Esophagus muscularis mucosa (tissue), 4 donors: Measurements from ENCODE around the gene FKBP5. TPM values are rescaled to one million over a fixed set of nuclear protein-coding genes. Genes with fewer than 3 reads are reported as not detected.
"Not testable (repeated sequence)": the region's sequence is repeated elsewhere in the genome, so short reads cannot be mapped to it uniquely, and the experiment has no call there.

ENCODE experiments used
- DNase-seq: peaks from one replicate; pipeline ENCODE4 v3.0.0-alpha.2; 2017; ENCODE audit errors: extremely low spot score
- H3K27ac ChIP-seq, 4 donors: fragments of 200-600 bp; sonication (generic); replicated peaks in 1 of 4; 1 replicate in 3 of 4; 2 replicates in 1 of 4; pipeline ENCODE4 v1.5.1; 2016 to 2019; ENCODE audit warnings: mild to moderate bottlenecking in 1 of 4
- H3K27me3 ChIP-seq, 4 donors: fragments of 200-600 bp; sonication (generic); one replicate each; pipeline versions ENCODE4 v1.5.1 to v1.6.0; 2016 to 2019
- H3K36me3 ChIP-seq, 4 donors: fragments of 200-600 bp; sonication (generic); one replicate each; pipeline ENCODE4 v1.5.1; 2016 to 2019
- H3K4me1 ChIP-seq, 4 donors: fragments of 200-600 bp; sonication (generic); one replicate each; pipeline ENCODE4 v1.5.1; 2016 to 2019
- H3K4me3 ChIP-seq, 4 donors: fragments of 200-600 bp; sonication (generic); 1 replicate in 2 of 4; 2 replicates in 2 of 4; pipeline ENCODE4 v1.5.1; 2016 to 2019; ENCODE audit warnings: mild to moderate bottlenecking in 4 of 4, moderate library complexity in 1 of 4
- H3K9me3 ChIP-seq, 4 donors: fragments of 200-600 bp; sonication (generic); 1 replicate in 3 of 4; 2 replicates in 1 of 4; pipeline ENCODE4 v1.5.1; 2016 to 2019
- EP300 ChIP-seq: sonication (generic); formaldehyde crosslinking; IDR thresholded peaks from one replicate; pipeline ENCODE4 v1.6.1; 2017; ENCODE audit warnings: antibody characterized with exemption
- POLR2A ChIP-seq: fragments of 450-650 bp; IDR thresholded peaks from one replicate; pipeline ENCODE4 v1.6.1; 2017; ENCODE audit warnings: antibody characterized with exemption, moderate library complexity, mild to moderate bottlenecking, low read depth
- POLR2AphosphoS5 ChIP-seq, 2 donors: sonication (generic); formaldehyde crosslinking; IDR thresholded peaks; one replicate each; pipeline ENCODE4 v1.6.1; 2017; ENCODE audit warnings: antibody characterized with exemption in 2 of 2
- WGBS: methylation state at CpG from one replicate; pipeline ENCODE4 v1.1.5; 2018; 5-methylcytosine and 5-hydroxymethylcytosine counted together
- intact Hi-C: fragments of 100-400 bp; cut with DNase I; formaldehyde crosslinking; loops from one replicate; pipeline ENCODE4 v1.15.1; 2023
- total RNA-seq, 4 donors: library from RNA; depleted of rRNA; stranded (reverse); fragments of >200 nt; gene quantifications; one replicate each; pipeline versions ENCODE4 v1.1.0 to v1.2.1, GENCODE V29; 2016
- TF ChIP-seq, protein P1 (sequence below), 3 experiments: fragments of 200-600 bp in 2 of 3; fragments of 450-650 bp in 1 of 3; sonication (generic) in 2 of 3; IDR thresholded peaks; one replicate each; pipeline ENCODE4 v1.5.1; 2017 to 2019; ENCODE audit warnings: antibody characterized with exemption in 3 of 3, mild to moderate bottlenecking in 2 of 3, moderate library complexity in 1 of 3

The FKBP5 gene
- total RNA-seq, 4 donors from 2014 or later: 477 to 689 (median 593) TPM

DNA sequence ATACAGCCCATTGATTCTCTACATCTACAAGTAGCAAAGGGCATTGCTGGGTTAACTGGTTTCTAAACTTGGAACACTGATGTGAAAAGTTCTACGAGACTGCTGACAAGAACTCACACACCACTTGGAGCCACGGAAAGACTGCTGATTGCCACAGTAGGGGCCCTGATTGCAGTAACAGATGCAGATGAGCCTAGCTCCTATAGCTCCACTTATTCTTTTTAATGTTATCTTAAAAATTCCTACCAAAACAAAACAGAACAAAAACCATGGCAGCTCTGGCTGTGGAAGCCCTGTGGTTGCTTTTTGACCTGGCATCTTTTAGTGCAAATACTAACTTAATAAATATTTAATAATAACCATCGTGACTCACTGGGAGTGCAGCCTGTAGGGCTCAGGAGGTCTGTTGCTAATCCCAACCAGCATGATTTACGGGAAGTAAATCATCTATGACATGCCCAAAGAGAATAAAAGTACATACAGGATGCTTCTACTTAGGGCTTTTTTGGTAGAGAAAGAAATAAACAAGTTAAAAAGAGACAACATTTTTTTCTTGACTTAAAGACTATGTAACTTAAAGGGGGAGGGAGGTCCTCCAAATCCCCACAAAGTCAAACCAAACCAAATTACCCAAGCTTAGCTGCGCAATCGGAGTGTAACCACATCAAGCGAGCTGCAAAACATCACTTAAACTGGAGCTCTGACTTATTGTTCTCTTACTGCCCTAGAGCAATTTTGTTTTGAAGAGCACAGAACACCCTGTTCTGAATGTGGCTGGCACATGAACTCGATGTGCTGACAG, 87.2 kb downstream of the FKBP5 start:
- intact Hi-C loops: loop anchor here (5.0 kb wide), 1 partner anchor 126 kb away; no protein-coding TSS in a partner anchor
- TF ChIP-seq EP300: peak; percentile 100
- TF ChIP-seq, protein P1, sequence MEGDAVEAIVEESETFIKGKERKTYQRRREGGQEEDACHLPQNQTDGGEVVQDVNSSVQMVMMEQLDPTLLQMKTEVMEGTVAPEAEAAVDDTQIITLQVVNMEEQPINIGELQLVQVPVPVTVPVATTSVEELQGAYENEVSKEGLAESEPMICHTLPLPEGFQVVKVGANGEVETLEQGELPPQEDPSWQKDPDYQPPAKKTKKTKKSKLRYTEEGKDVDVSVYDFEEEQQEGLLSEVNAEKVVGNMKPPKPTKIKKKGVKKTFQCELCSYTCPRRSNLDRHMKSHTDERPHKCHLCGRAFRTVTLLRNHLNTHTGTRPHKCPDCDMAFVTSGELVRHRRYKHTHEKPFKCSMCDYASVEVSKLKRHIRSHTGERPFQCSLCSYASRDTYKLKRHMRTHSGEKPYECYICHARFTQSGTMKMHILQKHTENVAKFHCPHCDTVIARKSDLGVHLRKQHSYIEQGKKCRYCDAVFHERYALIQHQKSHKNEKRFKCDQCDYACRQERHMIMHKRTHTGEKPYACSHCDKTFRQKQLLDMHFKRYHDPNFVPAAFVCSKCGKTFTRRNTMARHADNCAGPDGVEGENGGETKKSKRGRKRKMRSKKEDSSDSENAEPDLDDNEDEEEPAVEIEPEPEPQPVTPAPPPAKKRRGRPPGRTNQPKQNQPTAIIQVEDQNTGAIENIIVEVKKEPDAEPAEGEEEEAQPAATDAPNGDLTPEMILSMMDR (IDR thresholded peaks at IDR 0.05): no peak
- peak; percentile 95 to 97 for TF ChIP-seq POLR2AphosphoS5 (IDR thresholded peaks at IDR 0.05)

DNA sequence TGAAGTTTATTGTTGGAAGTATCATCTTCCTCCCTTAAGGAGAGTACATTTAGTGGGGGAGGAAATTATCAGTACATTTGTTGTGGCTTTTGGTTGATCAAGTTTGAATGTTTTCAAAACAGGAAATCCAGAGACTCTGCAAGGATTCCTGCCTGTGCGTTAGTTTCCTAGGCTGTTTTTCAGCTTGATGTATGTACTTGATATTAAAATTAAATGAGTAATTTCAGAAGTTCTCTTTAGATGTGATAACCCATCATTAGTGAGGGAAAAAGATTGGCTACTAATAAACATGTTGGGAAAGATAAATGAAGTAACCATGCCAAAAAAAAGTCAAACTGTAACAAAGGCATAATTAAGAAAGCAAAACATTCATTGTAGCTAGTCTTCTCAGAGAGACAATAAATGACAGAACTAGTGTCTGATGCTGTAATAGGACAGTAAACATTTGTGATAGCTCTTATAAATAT, 88.0 kb downstream of the FKBP5 start:
- DNase-seq: no peak
- Histone ChIP-seq H3K27me3 (no peaks in the 10 kb centered on the region), H3K27ac (peak overlapping the region; percentile 89 to 98 (median 95)), H3K9me3 (no peaks in the 10 kb centered on the region), H3K36me3 (peaks cover 17 to 39% (median 23%) of the 10 kb centered on the region in 4 donors), H3K4me3 (peak overlapping the region in 3 of 4 donors; percentile 20 to 38 (median 36)), H3K4me1 (peaks cover 75 to 100% (median 97%) of the 10 kb centered on the region in 4 donors)
- 23% methylated on average over 1 of the region's 1 CpG for WGBS
- intact Hi-C loops: loop anchor here (5.0 kb wide), 1 partner anchor 127 kb away; no protein-coding TSS in a partner anchor
- TF ChIP-seq, protein P1 (IDR thresholded peaks at IDR 0.05): no peak
- no peak for TF ChIP-seq POLR2A
- TF ChIP-seq EP300: no peak
- no peak for TF ChIP-seq POLR2AphosphoS5 (IDR thresholded peaks at IDR 0.05)

More for the DNA sequence above, 87.2 kb downstream of the FKBP5 start:
- Histone ChIP-seq H3K27me3 (no peaks in the 10 kb centered on the region), H3K9me3 (no peaks in the 10 kb centered on the region), H3K4me3 (peak overlapping the region; percentile 0 to 38 (median 28)), H3K4me1 (peaks cover 68 to 98% (median 95%) of the 10 kb centered on the region in 4 donors), H3K27ac (peak overlapping the region; percentile 89 to 98 (median 95)), H3K36me3 (peaks cover 8 to 37% (median 19%) of the 10 kb centered on the region in 4 donors)
- 9% methylated on average over 8 of the region's 8 CpGs for WGBS
- DNase-seq: peak; percentile 94

DNA sequence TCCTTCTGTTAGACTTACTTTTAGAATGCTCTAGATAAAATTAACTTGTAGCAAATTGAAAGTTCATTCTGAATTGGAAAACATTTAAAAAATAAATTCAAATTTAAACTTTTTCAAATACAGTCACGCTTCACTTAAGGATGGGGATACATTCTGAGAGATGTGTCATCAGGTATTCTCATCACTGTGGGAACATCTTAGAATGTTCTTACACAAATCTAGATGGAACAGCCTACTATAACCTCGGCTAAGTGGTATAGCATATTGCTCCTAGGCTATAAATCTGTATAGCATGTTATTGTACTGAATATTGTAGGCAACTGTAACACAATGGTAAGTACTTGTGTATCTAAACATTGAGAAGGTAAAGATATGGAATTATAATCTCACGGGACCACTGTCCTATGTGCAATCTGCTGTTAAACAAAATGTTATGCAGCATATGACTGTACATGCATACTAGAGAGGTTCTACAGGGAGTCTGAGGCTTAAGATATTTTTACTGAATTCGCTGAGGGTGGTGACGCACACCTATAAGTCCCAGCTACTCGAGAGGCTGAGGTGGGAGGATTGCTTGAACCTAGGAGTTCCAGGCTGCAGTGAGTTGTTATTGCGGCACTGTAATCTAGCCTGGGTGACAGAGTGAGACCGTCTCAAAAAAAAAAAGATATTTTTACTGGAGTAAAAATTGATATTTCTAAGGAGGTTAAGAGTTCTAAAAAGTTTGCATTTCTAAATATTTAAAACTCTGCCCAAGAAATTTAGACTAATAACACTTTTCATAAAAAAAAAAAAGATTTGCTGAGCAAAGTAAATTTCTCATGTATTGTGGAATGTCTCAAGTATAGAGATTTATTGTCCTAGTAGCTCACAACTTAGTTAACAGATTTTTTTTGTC, 88.7 kb downstream of the FKBP5 start:
- peaks cover 79 to 100% (median 99%) of the 10 kb centered on the region in 4 donors for H3K4me1 ChIP-seq
- peaks cover 22 to 40% (median 25%) of the 10 kb centered on the region in 4 donors for H3K36me3 ChIP-seq
- H3K27ac ChIP-seq: peak overlapping the region; percentile 89 to 98 (median 95)
- H3K27me3 ChIP-seq: no peaks in the 10 kb centered on the region
- 81% methylated on average over 8 of the region's 8 CpGs for WGBS
- H3K9me3 ChIP-seq: no peaks in the 10 kb centered on the region
- peak overlapping the region in 1 of 4 donors; percentile 36 for H3K4me3 ChIP-seq
- no peak for TF ChIP-seq POLR2A
- TF ChIP-seq EP300: no peak
- no peak for TF ChIP-seq POLR2AphosphoS5 (IDR thresholded peaks at IDR 0.05)
- TF ChIP-seq, protein P1 (IDR thresholded peaks at IDR 0.05): no peak
- no peak for DNase-seq
- intact Hi-C loops: loop anchor here (5.0 kb wide), 1 partner anchor 127 kb away; no protein-coding TSS in a partner anchor

DNA sequence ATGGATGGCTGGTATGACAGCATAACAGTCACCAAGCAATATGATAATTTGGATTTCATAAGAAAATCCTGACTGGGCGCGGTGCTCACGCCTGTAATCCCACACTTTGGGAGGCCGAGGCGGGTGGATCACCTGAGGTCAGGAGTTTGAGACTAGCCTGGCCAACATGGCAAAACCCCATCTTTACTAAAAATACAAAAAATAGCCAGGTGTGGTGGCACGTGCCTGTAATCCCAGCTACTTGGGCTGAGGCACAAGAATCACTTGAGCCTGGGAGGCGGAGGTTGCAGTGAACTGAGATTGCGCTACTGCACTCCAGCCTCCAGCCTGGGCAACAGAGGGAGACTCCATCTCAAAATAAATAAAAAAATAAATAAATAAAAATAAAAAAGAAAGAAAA, 90.1 kb downstream of the FKBP5 start:
- WGBS: 98% methylated on average over 8 of the region's 8 CpGs
- Histone ChIP-seq H3K27ac (peak overlapping the region; percentile 89 to 98 (median 95)), H3K4me1 (peaks cover 71 to 100% (median 99%) of the 10 kb centered on the region in 4 donors), H3K36me3 (peaks cover 33 to 48% (median 37%) of the 10 kb centered on the region in 4 donors)
- H3K27me3 ChIP-seq, H3K9me3 ChIP-seq, DNase-seq, intact Hi-C loops, H3K4me3 ChIP-seq: not testable (repeated sequence)
- TF ChIP-seq POLR2AphosphoS5 (IDR thresholded peaks at IDR 0.05): peak in 1 of 2 donors; percentile 21
